GM19438 (cell line): ENCODE results near the gene CT45A5.
"Not testable (repeated sequence)": the region's sequence is repeated elsewhere in the genome, so short reads cannot be mapped to it uniquely, and the experiment has no call there.

Experiments
- ATAC-seq: cut with Tn5 transposase; IDR thresholded peaks from one replicate; pipeline ENCODE4 v1.9.1; 2021; ENCODE audit warnings: low read depth; ENCODE audit not compliant: unreplicated experiment

CT45A5 gene

DNA sequence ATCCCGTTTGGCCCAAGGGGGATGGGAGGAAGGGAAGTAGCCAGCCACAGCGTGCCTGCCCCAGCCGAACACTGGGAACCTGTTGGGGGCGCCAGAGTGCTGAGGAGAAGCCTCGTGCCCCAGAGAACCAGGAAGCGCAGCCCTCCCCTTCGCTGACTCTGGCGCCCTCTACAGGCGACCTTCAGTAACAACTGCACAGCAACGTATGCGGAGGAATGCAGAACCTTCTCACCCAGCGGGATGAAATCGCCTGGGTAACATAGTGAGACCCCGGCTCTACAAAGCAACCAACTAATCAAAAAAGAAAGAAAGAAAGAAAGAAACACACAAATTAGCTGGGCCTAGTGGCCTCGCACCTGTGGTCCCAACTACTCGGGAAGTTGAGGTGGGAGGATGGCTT lies at the start of gene CT45A5:
CT45A5 (minus strand) TSS at position 101 of the 400 bp plus-strand sequence. CDS start 3,774 bp downstream, outside the sequence.
- not testable (repeated sequence) for ATAC-seq

DNA sequence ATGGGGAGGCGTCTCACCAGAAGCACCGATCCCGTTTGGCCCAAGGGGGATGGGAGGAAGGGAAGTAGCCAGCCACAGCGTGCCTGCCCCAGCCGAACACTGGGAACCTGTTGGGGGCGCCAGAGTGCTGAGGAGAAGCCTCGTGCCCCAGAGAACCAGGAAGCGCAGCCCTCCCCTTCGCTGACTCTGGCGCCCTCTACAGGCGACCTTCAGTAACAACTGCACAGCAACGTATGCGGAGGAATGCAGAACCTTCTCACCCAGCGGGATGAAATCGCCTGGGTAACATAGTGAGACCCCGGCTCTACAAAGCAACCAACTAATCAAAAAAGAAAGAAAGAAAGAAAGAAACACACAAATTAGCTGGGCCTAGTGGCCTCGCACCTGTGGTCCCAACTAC lies 34.6 kb upstream of the CT45A5 start, which contains the start of gene CT45A2:
CT45A2 (minus strand) TSS at position 101 of the 400 bp plus-strand sequence. CDS start 3,747 bp downstream, outside the sequence.
- ATAC-seq: not testable (repeated sequence)

GRCh38 chrX:135802687-135803086 lies 17.4 kb upstream of the CT45A5 start, which contains the start of gene CT45A6:
TSS of gene CT45A6 (minus strand) at chrX:135802787. CDS start at chrX:135798993, 3,794 bp downstream.
- ATAC-seq: not testable (repeated sequence)

GRCh38 chrX:135768091-135768490 lies 17.2 kb downstream of the CT45A5 start, which contains the start of gene CT45A3:
TSS of gene CT45A3 (minus strand) at chrX:135768191. CDS start at chrX:135764444, 3,747 bp downstream.
- ATAC-seq: not testable (repeated sequence)

GRCh38 chrX:135744739-135745138 lies 40.6 kb downstream of the CT45A5 start:
- not testable (repeated sequence) for ATAC-seq

- ATAC-seq: no peak
Measured at GRCh38 chrX:135741192-135741715, 44.0 kb downstream of the CT45A5 start.

- ATAC-seq: peak; percentile 75
Measured at GRCh38 chrX:135740681-135741149, 44.6 kb downstream of the CT45A5 start.

DNA sequence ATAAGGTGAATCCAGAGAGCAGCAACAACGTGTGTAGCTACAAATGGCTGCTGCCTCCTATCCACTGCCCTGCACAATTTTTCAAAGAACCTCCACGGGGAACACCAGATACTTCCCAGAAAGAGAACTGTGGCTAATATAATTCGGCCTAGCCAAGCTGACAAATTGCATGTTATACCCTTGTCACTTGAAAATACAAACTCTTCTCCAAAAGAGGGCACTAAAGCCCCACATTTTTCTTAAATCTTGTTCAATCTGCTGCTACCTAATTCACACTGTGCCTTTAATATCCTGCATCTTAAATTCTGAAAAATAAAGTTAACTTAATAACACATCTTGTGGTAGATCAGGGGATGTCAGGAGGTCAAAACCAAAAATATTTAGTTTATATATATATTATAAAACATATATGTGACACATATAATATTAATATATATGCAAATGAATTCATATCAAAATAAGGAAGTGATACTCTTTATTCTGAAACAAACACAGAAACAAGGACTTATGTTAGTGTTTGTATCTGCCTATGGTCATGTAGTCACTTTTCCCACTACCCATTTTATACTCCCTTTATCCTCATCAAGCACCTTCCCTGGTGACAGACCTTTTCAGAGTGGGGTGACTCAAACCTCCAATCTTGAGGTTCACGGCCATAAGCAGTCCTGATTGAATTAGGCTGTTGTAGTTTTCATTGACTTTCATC lies 47.8 kb downstream of the CT45A5 start:
- no peak for ATAC-seq

DNA sequence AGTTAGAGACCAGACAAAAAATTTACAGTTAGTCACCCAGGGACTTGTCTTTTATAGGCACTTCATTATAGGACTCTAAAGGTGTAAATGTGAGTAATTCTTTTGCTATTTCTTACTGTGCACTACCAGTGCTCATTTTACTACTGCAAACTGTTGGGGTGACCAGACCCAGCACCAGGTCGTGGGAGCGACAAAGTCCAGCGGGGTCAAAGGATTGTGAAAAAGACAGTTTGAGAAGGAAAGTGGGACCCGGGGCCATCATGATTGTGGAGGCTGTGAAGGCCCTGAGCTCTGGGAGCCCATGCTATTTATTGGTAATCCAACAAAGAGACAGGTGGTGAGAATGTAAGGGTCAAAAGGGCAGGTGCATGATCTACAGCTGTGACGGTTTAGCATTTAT lies 50.6 kb downstream of the CT45A5 start:
- not testable (repeated sequence) for ATAC-seq
